HepG2 (cell line): ENCODE results near the gene KAT6B.

Experiments
- CBX2 ChIP-seq, 2 experiments: fragments of 200-600 bp in 1 of 2; sonication (generic); formaldehyde crosslinking in 1 of 2; IDR thresholded peaks; 2 replicates each; pipeline versions ENCODE4 v1.7.0 to v1.8.1; 2018 to 2022; ENCODE audit warnings: low read depth in 2 of 2, low read length in 1 of 2, mild to moderate bottlenecking in 1 of 2, missing genetic modification reagents in 1 of 2
- ETV6 ChIP-seq: sonication (generic); formaldehyde crosslinking; conservative IDR thresholded peaks from 2 replicates; pipeline ENCODE4 v1.4.0; 2020; ENCODE audit warnings: missing genetic modification reagents
- GABPA ChIP-seq, 2 experiments: IDR thresholded peaks; 2 replicates each; pipeline ENCODE4 v1.6.1; 2011 to 2016; ENCODE audit warnings: low read depth in 2 of 2, low read length in 1 of 2, missing biosample characterization in 1 of 2, missing genetic modification characterization in 1 of 2
- KDM5B ChIP-seq: sonication (generic); formaldehyde crosslinking; IDR thresholded peaks from 2 replicates; pipeline ENCODE4 v1.4.0; 2020; ENCODE audit warnings: missing genetic modification reagents, mild to moderate bottlenecking, borderline replicate concordance
- LCORL ChIP-seq, 2 experiments: fragments of 450-650 bp in 1 of 2; sonication (generic) in 1 of 2; formaldehyde crosslinking in 1 of 2; IDR thresholded peaks; 2 replicates each; pipeline versions ENCODE4 v1.5.0 to v1.6.1; 2017 to 2020; ENCODE audit warnings: antibody characterized with exemption in 1 of 2, missing genetic modification reagents in 1 of 2
- NR2F6 ChIP-seq, 2 experiments: IDR thresholded peaks; 2 replicates each; pipeline ENCODE4 v1.6.1; 2016; ENCODE audit warnings: antibody characterized with exemption in 1 of 2, mild to moderate bottlenecking in 1 of 2
- POLR2A ChIP-seq, 2 experiments: IDR thresholded peaks; 2 replicates each; pipeline ENCODE4 v1.6.1; 2011; ENCODE audit warnings: low read depth in 2 of 2, low read length in 2 of 2, mild to moderate bottlenecking in 1 of 2, moderate library complexity in 1 of 2; ENCODE audit not compliant: insufficient read depth in 1 of 2
- ZNF207 ChIP-seq: fragments of 450-650 bp; IDR thresholded peaks from 2 replicates; pipeline ENCODE4 v1.6.1; 2016; ENCODE audit warnings: antibody characterized with exemption, borderline replicate concordance
- TF ChIP-seq, protein P1 (sequence below): sonication (generic); formaldehyde crosslinking; conservative IDR thresholded peaks from 2 replicates; pipeline ENCODE4 v1.8.0; 2022; ENCODE audit warnings: missing genetic modification reagents
- TF ChIP-seq, protein P2 (sequence below): sonication (generic); formaldehyde crosslinking; conservative IDR thresholded peaks from 2 replicates; pipeline ENCODE4 v1.4.0; 2020; ENCODE audit warnings: mild to moderate bottlenecking, missing genetic modification reagents, moderate library complexity
- TF ChIP-seq, protein P3 (sequence below): sonication (generic); formaldehyde crosslinking; IDR thresholded peaks from 2 replicates; pipeline ENCODE4 v1.5.0; 2020; ENCODE audit warnings: mild to moderate bottlenecking, missing genetic modification reagents
- TF ChIP-seq, protein P4 (sequence below): sonication (generic); formaldehyde crosslinking; IDR thresholded peaks from 2 replicates; pipeline ENCODE4 v1.4.0; 2020; ENCODE audit warnings: missing genetic modification reagents

DNA sequence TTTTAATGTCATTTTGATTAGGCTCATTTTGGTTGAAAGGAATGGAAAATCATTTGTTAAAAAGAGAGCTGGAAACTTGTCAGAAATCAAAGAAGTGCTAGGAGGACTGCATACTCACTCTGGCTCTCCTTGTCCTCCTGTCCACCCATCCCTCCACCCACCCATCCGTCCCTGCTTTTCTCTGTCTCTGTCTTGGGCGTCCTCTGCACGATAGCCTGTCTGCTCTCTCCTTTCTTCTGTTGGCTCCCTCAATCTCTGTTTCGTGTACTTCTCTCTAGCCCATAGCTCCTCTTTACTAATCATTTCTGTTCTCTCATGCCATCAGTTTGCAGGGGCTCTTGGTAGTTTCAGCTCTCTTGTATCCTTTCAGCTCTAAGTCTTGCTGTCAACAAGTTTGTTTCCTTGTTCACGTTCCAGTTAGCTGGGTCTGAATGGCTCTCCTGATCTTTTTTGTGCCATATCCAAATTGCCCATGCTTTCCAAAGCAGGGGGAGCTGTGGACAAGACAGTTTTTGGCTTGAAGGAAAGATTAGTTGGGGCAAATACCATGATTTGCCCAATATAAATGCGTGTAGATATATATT, 75.6 kb downstream of the KAT6B start:
- TF ChIP-seq KDM5B (CRISPR knock-in tag) (no peak), CBX2 (IDR thresholded peaks at IDR 0.05; ENCODE audit: low read depth, low read length) (no peak), CBX2 (CRISPR knock-in tag; IDR thresholded peaks at IDR 0.05; ENCODE audit: low read depth) (no peak), ZNF207 (no peak), LCORL (IDR thresholded peaks at IDR 0.05) (no peak), LCORL (CRISPR knock-in tag; IDR thresholded peaks at IDR 0.05) (no peak), NR2F6 (IDR thresholded peaks at IDR 0.05) (no peak), NR2F6 (CRISPR knock-in tag; IDR thresholded peaks at IDR 0.05) (no peak), POLR2A (IDR thresholded peaks at IDR 0.05; ENCODE audit: insufficient read depth in 1 of 2, low read depth in 2 of 2, low read length in 2 of 2) (no peak), GABPA (IDR thresholded peaks at IDR 0.05; ENCODE audit: low read depth, low read length) (no peak), GABPA (CRISPR knock-in tag; IDR thresholded peaks at IDR 0.05; ENCODE audit: low read depth) (no peak), ETV6 (CRISPR knock-in tag) (no peak)
- TF ChIP-seq, protein P1, sequence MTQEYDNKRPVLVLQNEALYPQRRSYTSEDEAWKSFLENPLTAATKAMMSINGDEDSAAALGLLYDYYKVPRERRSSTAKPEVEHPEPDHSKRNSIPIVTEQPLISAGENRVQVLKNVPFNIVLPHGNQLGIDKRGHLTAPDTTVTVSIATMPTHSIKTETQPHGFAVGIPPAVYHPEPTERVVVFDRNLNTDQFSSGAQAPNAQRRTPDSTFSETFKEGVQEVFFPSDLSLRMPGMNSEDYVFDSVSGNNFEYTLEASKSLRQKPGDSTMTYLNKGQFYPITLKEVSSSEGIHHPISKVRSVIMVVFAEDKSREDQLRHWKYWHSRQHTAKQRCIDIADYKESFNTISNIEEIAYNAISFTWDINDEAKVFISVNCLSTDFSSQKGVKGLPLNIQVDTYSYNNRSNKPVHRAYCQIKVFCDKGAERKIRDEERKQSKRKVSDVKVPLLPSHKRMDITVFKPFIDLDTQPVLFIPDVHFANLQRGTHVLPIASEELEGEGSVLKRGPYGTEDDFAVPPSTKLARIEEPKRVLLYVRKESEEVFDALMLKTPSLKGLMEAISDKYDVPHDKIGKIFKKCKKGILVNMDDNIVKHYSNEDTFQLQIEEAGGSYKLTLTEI (CRISPR knock-in tag), result no peak
- TF ChIP-seq, protein P2, sequence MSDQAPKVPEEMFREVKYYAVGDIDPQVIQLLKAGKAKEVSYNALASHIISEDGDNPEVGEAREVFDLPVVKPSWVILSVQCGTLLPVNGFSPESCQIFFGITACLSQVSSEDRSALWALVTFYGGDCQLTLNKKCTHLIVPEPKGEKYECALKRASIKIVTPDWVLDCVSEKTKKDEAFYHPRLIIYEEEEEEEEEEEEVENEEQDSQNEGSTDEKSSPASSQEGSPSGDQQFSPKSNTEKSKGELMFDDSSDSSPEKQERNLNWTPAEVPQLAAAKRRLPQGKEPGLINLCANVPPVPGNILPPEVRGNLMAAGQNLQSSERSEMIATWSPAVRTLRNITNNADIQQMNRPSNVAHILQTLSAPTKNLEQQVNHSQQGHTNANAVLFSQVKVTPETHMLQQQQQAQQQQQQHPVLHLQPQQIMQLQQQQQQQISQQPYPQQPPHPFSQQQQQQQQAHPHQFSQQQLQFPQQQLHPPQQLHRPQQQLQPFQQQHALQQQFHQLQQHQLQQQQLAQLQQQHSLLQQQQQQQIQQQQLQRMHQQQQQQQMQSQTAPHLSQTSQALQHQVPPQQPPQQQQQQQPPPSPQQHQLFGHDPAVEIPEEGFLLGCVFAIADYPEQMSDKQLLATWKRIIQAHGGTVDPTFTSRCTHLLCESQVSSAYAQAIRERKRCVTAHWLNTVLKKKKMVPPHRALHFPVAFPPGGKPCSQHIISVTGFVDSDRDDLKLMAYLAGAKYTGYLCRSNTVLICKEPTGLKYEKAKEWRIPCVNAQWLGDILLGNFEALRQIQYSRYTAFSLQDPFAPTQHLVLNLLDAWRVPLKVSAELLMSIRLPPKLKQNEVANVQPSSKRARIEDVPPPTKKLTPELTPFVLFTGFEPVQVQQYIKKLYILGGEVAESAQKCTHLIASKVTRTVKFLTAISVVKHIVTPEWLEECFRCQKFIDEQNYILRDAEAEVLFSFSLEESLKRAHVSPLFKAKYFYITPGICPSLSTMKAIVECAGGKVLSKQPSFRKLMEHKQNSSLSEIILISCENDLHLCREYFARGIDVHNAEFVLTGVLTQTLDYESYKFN (CRISPR knock-in tag), result no peak
- TF ChIP-seq, protein P3, sequence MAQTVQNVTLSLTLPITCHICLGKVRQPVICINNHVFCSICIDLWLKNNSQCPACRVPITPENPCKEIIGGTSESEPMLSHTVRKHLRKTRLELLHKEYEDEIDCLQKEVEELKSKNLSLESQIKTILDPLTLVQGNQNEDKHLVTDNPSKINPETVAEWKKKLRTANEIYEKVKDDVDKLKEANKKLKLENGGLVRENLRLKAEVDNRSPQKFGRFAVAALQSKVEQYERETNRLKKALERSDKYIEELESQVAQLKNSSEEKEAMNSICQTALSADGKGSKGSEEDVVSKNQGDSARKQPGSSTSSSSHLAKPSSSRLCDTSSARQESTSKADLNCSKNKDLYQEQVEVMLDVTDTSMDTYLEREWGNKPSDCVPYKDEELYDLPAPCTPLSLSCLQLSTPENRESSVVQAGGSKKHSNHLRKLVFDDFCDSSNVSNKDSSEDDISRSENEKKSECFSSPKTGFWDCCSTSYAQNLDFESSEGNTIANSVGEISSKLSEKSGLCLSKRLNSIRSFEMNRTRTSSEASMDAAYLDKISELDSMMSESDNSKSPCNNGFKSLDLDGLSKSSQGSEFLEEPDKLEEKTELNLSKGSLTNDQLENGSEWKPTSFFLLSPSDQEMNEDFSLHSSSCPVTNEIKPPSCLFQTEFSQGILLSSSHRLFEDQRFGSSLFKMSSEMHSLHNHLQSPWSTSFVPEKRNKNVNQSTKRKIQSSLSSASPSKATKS (CRISPR knock-in tag), result no peak
- TF ChIP-seq, protein P4, sequence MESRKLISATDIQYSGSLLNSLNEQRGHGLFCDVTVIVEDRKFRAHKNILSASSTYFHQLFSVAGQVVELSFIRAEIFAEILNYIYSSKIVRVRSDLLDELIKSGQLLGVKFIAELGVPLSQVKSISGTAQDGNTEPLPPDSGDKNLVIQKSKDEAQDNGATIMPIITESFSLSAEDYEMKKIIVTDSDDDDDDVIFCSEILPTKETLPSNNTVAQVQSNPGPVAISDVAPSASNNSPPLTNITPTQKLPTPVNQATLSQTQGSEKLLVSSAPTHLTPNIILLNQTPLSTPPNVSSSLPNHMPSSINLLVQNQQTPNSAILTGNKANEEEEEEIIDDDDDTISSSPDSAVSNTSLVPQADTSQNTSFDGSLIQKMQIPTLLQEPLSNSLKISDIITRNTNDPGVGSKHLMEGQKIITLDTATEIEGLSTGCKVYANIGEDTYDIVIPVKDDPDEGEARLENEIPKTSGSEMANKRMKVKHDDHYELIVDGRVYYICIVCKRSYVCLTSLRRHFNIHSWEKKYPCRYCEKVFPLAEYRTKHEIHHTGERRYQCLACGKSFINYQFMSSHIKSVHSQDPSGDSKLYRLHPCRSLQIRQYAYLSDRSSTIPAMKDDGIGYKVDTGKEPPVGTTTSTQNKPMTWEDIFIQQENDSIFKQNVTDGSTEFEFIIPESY (CRISPR knock-in tag), result no peak
